Measurements from ENCODE around the gene GSC. TPM values are rescaled to one million over a fixed set of nuclear protein-coding genes. Genes with fewer than 3 reads are reported as not detected.

GSC gene
- 0.71 and 2.7 TPM in 2 replicates for total RNA-seq

DNA sequence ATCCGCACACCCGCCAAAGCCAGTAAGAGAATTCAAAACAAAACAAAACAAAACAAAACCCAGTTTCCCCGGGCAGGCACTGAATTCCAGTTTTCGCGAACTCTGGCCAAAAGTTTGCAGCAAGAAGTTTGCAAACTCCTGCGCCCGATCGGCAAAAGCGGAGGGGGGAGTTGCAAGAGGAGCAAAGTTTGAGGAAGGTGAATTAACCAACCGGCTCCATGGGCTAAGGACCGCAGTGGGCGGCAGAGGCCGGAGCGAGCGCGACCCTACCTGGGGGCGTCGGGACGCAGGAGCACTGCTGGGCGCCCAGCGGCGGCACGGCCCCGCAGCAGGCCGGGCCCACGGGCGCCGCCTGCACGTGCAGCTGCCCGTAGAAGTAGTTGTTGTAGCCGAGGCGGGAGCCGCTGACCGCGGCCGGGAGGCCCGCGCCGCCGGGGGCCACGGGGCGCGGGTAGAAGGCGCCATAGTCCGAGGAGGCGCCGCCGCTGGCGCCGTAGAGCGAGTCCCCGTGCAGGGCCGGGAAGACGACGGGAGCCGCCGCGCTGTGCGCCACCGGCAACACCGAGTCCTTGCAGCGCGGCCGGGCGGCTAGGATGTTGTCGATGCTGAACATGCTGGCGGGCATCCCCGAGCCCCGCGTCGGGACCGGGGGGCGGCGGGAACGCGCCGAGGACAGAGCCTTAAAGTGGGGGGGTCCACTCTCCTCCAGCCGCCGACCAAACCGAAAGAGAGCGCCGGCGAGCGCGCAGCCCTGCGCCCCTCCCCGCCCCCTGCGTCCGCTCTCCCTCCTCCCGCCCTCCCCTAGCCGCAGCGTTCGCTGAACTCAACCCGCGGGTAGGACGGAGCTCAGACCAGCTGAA, at the start of gene GSC:
Gene GSC, minus strand, starts transcription at position 723 of the 860 bp plus-strand sequence. Its CDS starts 98 bp downstream, at position 625.

Other genes starting within 250 kb of the GSC start
- not detected in 2 replicates for gene SERPINA4, start 208.7 kb downstream of the GSC start, total RNA-seq
- gene SERPINA5, start 188.7 kb downstream of the GSC start, total RNA-seq, result not detected in 2 replicates
- 8.0 and 10.5 TPM in 2 replicates for gene SERPINA3, start 157.7 kb downstream of the GSC start, total RNA-seq

Measured in smooth muscle cell of bladder (primary cell).